ENCODE measurements around the gene SLC34A1.

SLC34A1 gene

GRCh38 chr5:177438468-177438867, 54.2 kb downstream of the SLC34A1 start:
- Histone ChIP-seq H3K4me1 (ENCODE audit: control insufficient read depth, insufficient read depth, low read length, poor library complexity, severe bottlenecking) (peaks cover 72% of the 10 kb centered on the region), H3K9me3 (ENCODE audit: control insufficient read depth, low read length) (no peaks in the 10 kb centered on the region), H3K4me3 (ENCODE audit: insufficient read depth, low read depth, low read length, poor library complexity, severe bottlenecking) (no peak overlapping the region), H3K27ac (ENCODE audit: insufficient read depth, low read length, poor library complexity, severe bottlenecking) (peak overlapping the region; percentile 13), H3K27me3 (replicated peaks; ENCODE audit: control insufficient read depth, insufficient read depth, low read length, poor library complexity, severe bottlenecking) (no peaks in the 10 kb centered on the region), H3K36me3 (ENCODE audit: control insufficient read depth, insufficient read depth, low read length) (peaks cover 86% of the 10 kb centered on the region)
- DNase-seq = no peak

- no peak overlapping the region for H3K4me3 ChIP-seq (ENCODE audit: insufficient read depth, low read depth, low read length, poor library complexity, severe bottlenecking)
- H3K27ac ChIP-seq (ENCODE audit: insufficient read depth, low read length, poor library complexity, severe bottlenecking) = peak overlapping the region; percentile 92
- H3K27me3 ChIP-seq (replicated peaks; ENCODE audit: control insufficient read depth, insufficient read depth, low read length, poor library complexity, severe bottlenecking) = no peaks in the 10 kb centered on the region
- H3K9me3 ChIP-seq (ENCODE audit: control insufficient read depth, low read length) = no peaks in the 10 kb centered on the region
- no peak for DNase-seq
- H3K4me1 ChIP-seq (ENCODE audit: control insufficient read depth, insufficient read depth, low read length, poor library complexity, severe bottlenecking) = peaks cover 69% of the 10 kb centered on the region
- peaks cover 78% of the 10 kb centered on the region for H3K36me3 ChIP-seq (ENCODE audit: control insufficient read depth, insufficient read depth, low read length)
Measured at GRCh38 chr5:177439518-177440053, 55.4 kb downstream of the SLC34A1 start.

GRCh38 chr5:177440211-177440989, 56.2 kb downstream of the SLC34A1 start:
- Histone ChIP-seq H3K4me3 (ENCODE audit: insufficient read depth, low read depth, low read length, poor library complexity, severe bottlenecking) (no peak overlapping the region), H3K27me3 (replicated peaks; ENCODE audit: control insufficient read depth, insufficient read depth, low read length, poor library complexity, severe bottlenecking) (no peaks in the 10 kb centered on the region), H3K4me1 (ENCODE audit: control insufficient read depth, insufficient read depth, low read length, poor library complexity, severe bottlenecking) (peaks cover 69% of the 10 kb centered on the region), H3K9me3 (ENCODE audit: control insufficient read depth, low read length) (no peaks in the 10 kb centered on the region), H3K36me3 (ENCODE audit: control insufficient read depth, insufficient read depth, low read length) (peaks cover 71% of the 10 kb centered on the region), H3K27ac (ENCODE audit: insufficient read depth, low read length, poor library complexity, severe bottlenecking) (peak overlapping the region; percentile 92)
- peak; percentile 58 to 68 (median 60) for DNase-seq

- Histone ChIP-seq H3K4me3 (ENCODE audit: insufficient read depth, low read depth, low read length, poor library complexity, severe bottlenecking) (no peak overlapping the region), H3K27ac (ENCODE audit: insufficient read depth, low read length, poor library complexity, severe bottlenecking) (peak overlapping the region; percentile 92), H3K27me3 (replicated peaks; ENCODE audit: control insufficient read depth, insufficient read depth, low read length, poor library complexity, severe bottlenecking) (no peaks in the 10 kb centered on the region), H3K9me3 (ENCODE audit: control insufficient read depth, low read length) (no peaks in the 10 kb centered on the region), H3K4me1 (ENCODE audit: control insufficient read depth, insufficient read depth, low read length, poor library complexity, severe bottlenecking) (peaks cover 70% of the 10 kb centered on the region), H3K36me3 (ENCODE audit: control insufficient read depth, insufficient read depth, low read length) (peaks cover 63% of the 10 kb centered on the region)
- no peak for DNase-seq
Measured at GRCh38 chr5:177440990-177441780, 57.0 kb downstream of the SLC34A1 start.

GRCh38 chr5:177442066-177442826, 58.0 kb downstream of the SLC34A1 start:
- Histone ChIP-seq H3K36me3 (ENCODE audit: control insufficient read depth, insufficient read depth, low read length) (peaks cover 52% of the 10 kb centered on the region), H3K27ac (ENCODE audit: insufficient read depth, low read length, poor library complexity, severe bottlenecking) (peak overlapping the region; percentile 11)

GRCh38 chr5:177443144-177443983, 59.1 kb downstream of the SLC34A1 start:
- H3K27me3 ChIP-seq (replicated peaks; ENCODE audit: control insufficient read depth, insufficient read depth, low read length, poor library complexity, severe bottlenecking) = no peaks in the 10 kb centered on the region
- H3K27ac ChIP-seq (ENCODE audit: insufficient read depth, low read length, poor library complexity, severe bottlenecking) = peak overlapping the region; percentile 93
- H3K4me1 ChIP-seq (ENCODE audit: control insufficient read depth, insufficient read depth, low read length, poor library complexity, severe bottlenecking) = peaks cover 66% of the 10 kb centered on the region
- H3K4me3 ChIP-seq (ENCODE audit: insufficient read depth, low read depth, low read length, poor library complexity, severe bottlenecking) = no peak overlapping the region
- no peak for DNase-seq
- H3K36me3 ChIP-seq (ENCODE audit: control insufficient read depth, insufficient read depth, low read length) = peaks cover 43% of the 10 kb centered on the region
- H3K9me3 ChIP-seq (ENCODE audit: control insufficient read depth, low read length) = no peaks in the 10 kb centered on the region

More at GRCh38 chr5:177442066-177442826, 58.0 kb downstream of the SLC34A1 start:
- H3K4me1 ChIP-seq (ENCODE audit: control insufficient read depth, insufficient read depth, low read length, poor library complexity, severe bottlenecking) = peaks cover 63% of the 10 kb centered on the region
- DNase-seq = no peak
- H3K9me3 ChIP-seq (ENCODE audit: control insufficient read depth, low read length) = no peaks in the 10 kb centered on the region
- no peaks in the 10 kb centered on the region for H3K27me3 ChIP-seq (replicated peaks; ENCODE audit: control insufficient read depth, insufficient read depth, low read length, poor library complexity, severe bottlenecking)
- no peak overlapping the region for H3K4me3 ChIP-seq (ENCODE audit: insufficient read depth, low read depth, low read length, poor library complexity, severe bottlenecking)

GRCh38 chr5:177444106-177445051, 60.1 kb downstream of the SLC34A1 start:
- peak overlapping the region; percentile 93 for H3K27ac ChIP-seq (ENCODE audit: insufficient read depth, low read length, poor library complexity, severe bottlenecking)
- peaks cover 62% of the 10 kb centered on the region for H3K4me1 ChIP-seq (ENCODE audit: control insufficient read depth, insufficient read depth, low read length, poor library complexity, severe bottlenecking)
- H3K9me3 ChIP-seq (ENCODE audit: control insufficient read depth, low read length) = no peaks in the 10 kb centered on the region
- DNase-seq = no peak
- H3K4me3 ChIP-seq (ENCODE audit: insufficient read depth, low read depth, low read length, poor library complexity, severe bottlenecking) = no peak overlapping the region
- peaks cover 37% of the 10 kb centered on the region for H3K36me3 ChIP-seq (ENCODE audit: control insufficient read depth, insufficient read depth, low read length)
- H3K27me3 ChIP-seq (replicated peaks; ENCODE audit: control insufficient read depth, insufficient read depth, low read length, poor library complexity, severe bottlenecking) = no peaks in the 10 kb centered on the region

- Histone ChIP-seq H3K4me3 (ENCODE audit: insufficient read depth, low read depth, low read length, poor library complexity, severe bottlenecking) (peak overlapping the region; percentile 53), H3K4me1 (ENCODE audit: control insufficient read depth, insufficient read depth, low read length, poor library complexity, severe bottlenecking) (peaks cover 54% of the 10 kb centered on the region), H3K27me3 (replicated peaks; ENCODE audit: control insufficient read depth, insufficient read depth, low read length, poor library complexity, severe bottlenecking) (no peaks in the 10 kb centered on the region), H3K9me3 (ENCODE audit: control insufficient read depth, low read length) (no peaks in the 10 kb centered on the region), H3K36me3 (ENCODE audit: control insufficient read depth, insufficient read depth, low read length) (peaks cover 32% of the 10 kb centered on the region), H3K27ac (ENCODE audit: insufficient read depth, low read length, poor library complexity, severe bottlenecking) (peak overlapping the region; percentile 93)
- peak in 1 of 3 donors; percentile 44 for DNase-seq
Measured at GRCh38 chr5:177445052-177445916, 61.0 kb downstream of the SLC34A1 start.
